Gastrocnemius medialis (tissue), 4 donors: Measurements from ENCODE around the gene NHERF2.

Experiments
- POLR2A ChIP-seq, 2 donors: fragments of 450-650 bp; IDR thresholded peaks; one replicate each; pipeline ENCODE4 v1.6.1; 2017; ENCODE audit warnings: antibody characterized with exemption in 2 of 2, mild to moderate bottlenecking in 2 of 2, moderate library complexity in 2 of 2
- TF ChIP-seq, protein P1 (sequence below), 5 experiments: fragments of 450-650 bp in 3 of 5; fragments of 200-600 bp in 2 of 5; sonication (generic) in 2 of 5; IDR thresholded peaks in 4 of 5; conservative IDR thresholded peaks in 1 of 5; 1 replicate in 4 of 5; 2 replicates in 1 of 5; pipeline ENCODE4 v1.5.1; 2016 to 2019; ENCODE audit warnings: antibody characterized with exemption in 5 of 5, mild to moderate bottlenecking in 3 of 5, moderate library complexity in 3 of 5

DNA sequence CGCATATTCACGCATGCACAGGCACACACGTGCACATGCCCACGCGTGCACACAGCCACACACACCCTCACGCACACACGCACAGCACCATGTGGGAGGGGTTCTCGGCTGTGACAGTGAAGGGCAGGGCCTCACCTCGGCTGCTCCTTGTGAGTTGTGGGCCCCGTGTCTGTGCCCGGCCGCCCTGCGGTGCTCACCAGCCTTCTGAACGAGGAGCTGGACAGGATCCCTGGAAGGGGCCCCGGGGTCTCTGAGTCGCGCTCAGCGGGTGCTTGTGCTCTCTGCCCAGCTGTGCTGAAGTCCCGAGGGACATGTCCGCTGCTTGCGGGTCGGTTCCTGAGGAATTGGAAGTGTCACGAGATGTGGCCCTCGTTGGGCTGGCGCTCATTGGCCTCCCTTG lies 37.2 kb downstream of the NHERF2 start:
- TF ChIP-seq, protein P1, sequence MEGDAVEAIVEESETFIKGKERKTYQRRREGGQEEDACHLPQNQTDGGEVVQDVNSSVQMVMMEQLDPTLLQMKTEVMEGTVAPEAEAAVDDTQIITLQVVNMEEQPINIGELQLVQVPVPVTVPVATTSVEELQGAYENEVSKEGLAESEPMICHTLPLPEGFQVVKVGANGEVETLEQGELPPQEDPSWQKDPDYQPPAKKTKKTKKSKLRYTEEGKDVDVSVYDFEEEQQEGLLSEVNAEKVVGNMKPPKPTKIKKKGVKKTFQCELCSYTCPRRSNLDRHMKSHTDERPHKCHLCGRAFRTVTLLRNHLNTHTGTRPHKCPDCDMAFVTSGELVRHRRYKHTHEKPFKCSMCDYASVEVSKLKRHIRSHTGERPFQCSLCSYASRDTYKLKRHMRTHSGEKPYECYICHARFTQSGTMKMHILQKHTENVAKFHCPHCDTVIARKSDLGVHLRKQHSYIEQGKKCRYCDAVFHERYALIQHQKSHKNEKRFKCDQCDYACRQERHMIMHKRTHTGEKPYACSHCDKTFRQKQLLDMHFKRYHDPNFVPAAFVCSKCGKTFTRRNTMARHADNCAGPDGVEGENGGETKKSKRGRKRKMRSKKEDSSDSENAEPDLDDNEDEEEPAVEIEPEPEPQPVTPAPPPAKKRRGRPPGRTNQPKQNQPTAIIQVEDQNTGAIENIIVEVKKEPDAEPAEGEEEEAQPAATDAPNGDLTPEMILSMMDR (IDR thresholded peaks at IDR 0.05 in 4 of 5, conservative IDR thresholded peaks at IDR 0.05 in 1 of 5), result no peak
- no peak for TF ChIP-seq POLR2A (IDR thresholded peaks at IDR 0.05)
